Upper lobe of left lung (tissue), 4 donors: ENCODE measurements around the gene HOXA5.

Experiments
- EP300 ChIP-seq, 4 donors: sonication (generic); formaldehyde crosslinking; IDR thresholded peaks; one replicate each; pipeline ENCODE4 v1.5.1; 2017; ENCODE audit warnings: antibody characterized with exemption in 4 of 4, control low read depth in 2 of 4
- POLR2A ChIP-seq, 4 donors: fragments of 450-650 bp; IDR thresholded peaks; one replicate each; pipeline ENCODE4 v1.5.1; 2016 to 2017; ENCODE audit warnings: antibody characterized with exemption in 4 of 4, mild to moderate bottlenecking in 2 of 4
- POLR2AphosphoS5 ChIP-seq, 2 donors: sonication (generic); formaldehyde crosslinking; IDR thresholded peaks; one replicate each; pipeline ENCODE4 v1.5.1; 2017; ENCODE audit warnings: antibody characterized with exemption in 2 of 2
- TF ChIP-seq, protein P1 (sequence below), 6 experiments: fragments of 450-650 bp in 4 of 6; fragments of 200-600 bp in 2 of 6; sonication (generic) in 2 of 6; IDR thresholded peaks; one replicate each; pipeline ENCODE4 v1.5.1; 2016 to 2019; ENCODE audit warnings: antibody characterized with exemption in 6 of 6

DNA sequence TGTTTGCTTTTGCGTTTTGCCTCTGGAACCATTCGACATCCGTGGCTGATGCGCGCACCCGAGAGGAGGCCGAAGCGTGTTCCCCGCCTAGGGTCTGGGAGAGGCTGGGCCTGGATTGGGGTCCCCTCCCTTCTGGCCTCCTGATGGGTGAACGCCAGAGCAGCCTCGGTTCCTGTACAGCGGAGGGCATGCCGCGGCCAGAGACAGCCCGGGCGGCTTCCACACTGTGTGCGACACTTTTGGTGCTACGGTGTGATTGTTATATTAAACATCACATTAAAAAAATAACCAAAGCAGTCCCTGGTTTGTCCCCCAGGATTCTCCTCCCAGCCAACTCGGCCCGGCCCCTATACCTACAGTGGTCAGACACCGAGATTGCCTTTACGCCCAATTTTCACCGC, 16.7 kb upstream of the HOXA5 start:
- TF ChIP-seq POLR2A (IDR thresholded peaks at IDR 0.05) (no peak), POLR2AphosphoS5 (IDR thresholded peaks at IDR 0.05) (no peak), EP300 (IDR thresholded peaks at IDR 0.05) (no peak)
- TF ChIP-seq, protein P1, sequence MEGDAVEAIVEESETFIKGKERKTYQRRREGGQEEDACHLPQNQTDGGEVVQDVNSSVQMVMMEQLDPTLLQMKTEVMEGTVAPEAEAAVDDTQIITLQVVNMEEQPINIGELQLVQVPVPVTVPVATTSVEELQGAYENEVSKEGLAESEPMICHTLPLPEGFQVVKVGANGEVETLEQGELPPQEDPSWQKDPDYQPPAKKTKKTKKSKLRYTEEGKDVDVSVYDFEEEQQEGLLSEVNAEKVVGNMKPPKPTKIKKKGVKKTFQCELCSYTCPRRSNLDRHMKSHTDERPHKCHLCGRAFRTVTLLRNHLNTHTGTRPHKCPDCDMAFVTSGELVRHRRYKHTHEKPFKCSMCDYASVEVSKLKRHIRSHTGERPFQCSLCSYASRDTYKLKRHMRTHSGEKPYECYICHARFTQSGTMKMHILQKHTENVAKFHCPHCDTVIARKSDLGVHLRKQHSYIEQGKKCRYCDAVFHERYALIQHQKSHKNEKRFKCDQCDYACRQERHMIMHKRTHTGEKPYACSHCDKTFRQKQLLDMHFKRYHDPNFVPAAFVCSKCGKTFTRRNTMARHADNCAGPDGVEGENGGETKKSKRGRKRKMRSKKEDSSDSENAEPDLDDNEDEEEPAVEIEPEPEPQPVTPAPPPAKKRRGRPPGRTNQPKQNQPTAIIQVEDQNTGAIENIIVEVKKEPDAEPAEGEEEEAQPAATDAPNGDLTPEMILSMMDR (IDR thresholded peaks at IDR 0.05): no peak
